Measurements from ENCODE around the gene LINC01488.

LINC01488 gene

DNA sequence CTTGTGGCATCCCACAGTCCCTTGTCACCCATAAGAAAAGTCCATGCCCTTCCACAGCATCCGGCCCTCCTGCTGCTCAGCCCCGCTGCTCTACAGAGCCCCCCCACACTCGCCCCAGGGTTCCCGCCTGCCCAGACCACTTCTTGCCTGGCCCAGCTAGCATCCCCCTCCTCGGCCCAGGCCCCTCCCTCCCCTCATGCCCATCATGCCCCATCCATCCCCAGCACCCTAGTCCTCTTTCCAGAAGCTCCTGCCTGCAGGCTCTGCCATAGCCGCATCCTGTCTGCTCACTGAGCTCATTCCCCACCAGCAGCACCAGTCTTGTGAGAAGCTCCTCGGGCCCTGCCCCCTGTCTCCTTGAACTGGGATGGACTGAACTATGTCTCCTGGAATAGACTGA, 54.4 kb downstream of the LINC01488 start:
- intact Hi-C loops (cut with DNase I): no loop called here
- no peak for DNase-seq

DNA sequence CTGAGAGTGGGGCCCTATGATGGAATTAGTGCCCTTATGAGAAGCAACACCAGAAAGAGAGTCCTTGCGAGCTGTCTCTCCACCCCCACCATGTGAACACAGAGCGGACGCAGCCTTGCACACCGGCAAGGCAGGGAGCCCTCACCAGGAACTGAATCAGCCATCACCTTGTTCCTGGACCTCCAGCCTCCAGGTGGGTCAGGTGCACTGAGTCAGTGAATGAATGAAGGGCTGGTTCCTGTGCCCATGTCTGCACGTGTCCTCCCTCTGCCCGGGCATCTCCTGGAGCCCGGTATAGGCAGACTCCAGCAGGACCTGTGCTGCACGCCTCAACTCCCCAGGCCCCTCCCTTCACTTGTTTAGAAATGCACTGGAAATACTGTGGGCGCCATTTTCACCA, 54.9 kb downstream of the LINC01488 start:
- no peak for DNase-seq

GRCh38 chr11:69537126-69537525, 55.7 kb downstream of the LINC01488 start:
- DNase-seq: peak in 1 of 42 donors; percentile 19
- intact Hi-C loops (cut with DNase I): no loop called here

More for the DNA sequence above, 54.9 kb downstream of the LINC01488 start:
- intact Hi-C loops (cut with DNase I): no loop called here

DNA sequence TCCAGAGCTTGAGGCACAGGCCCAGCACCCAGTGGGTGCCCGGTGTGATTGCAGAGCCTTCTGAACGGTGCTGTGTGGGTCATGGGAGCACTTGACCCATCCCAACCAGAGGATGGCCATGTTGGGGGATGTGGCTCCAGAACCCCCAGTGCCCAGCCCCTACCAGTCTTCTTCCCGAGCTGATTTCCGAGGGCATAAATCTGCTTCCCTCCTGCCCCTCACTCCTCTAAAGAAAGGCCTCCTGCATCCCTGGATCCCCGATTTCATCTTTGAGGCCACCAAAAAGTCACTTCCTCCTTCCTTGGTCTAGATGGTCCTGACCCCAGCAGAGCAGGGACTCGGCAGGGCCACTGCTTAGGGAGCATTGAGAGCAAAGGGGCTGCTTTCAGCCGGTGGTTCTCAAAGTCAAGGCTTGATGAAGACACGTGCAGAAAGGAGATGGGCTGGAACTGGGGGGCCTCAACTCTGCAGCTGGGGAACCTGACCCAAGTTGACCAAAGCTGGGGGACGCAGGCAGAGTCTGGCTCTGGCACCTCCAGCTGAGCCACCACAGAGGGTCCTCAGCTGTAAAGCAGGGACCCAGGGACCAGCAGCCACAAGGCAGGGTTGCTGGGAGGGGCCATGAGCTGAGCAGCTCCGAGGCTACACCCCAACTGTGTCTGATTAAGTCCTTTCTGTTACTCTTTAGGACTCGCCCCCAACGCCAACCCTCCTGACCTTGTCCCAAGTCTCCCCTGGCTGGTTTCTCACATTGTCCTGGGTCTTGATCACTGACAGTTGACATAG, 56.6 kb downstream of the LINC01488 start:
- DNase-seq: peak in 1 of 42 donors; percentile 16

DNA sequence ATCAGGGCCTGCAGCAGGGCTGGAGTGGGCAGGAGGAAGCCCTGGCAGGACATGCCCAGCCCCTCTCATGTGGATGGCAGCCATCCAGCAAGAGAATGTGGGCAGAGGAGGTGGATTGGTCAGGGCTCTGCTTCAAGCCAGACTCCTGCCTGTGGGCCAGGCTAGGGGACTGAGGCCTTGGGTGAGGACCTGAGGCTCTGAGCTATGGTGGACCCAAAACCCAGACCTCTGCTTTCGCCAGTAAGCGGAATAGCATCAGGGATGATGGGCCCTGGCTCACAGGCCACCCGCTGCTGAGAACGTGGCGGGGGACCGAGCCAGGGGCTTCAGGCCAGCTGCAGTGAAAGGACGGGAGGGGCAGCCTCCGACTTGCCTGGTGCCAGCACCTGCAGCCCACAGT, 57.4 kb downstream of the LINC01488 start:
- intact Hi-C loops (cut with DNase I): no loop called here
- DNase-seq: peak in 11 of 42 donors; percentile 12 to 48 (median 27)

More for the DNA sequence above, 56.6 kb downstream of the LINC01488 start:
- intact Hi-C loops (cut with DNase I): no loop called here

- intact Hi-C loops (cut with DNase I): no loop called here
These were observed 58.1 kb downstream of the LINC01488 start for GRCh38 chr11:69539416-69540117.

DNA sequence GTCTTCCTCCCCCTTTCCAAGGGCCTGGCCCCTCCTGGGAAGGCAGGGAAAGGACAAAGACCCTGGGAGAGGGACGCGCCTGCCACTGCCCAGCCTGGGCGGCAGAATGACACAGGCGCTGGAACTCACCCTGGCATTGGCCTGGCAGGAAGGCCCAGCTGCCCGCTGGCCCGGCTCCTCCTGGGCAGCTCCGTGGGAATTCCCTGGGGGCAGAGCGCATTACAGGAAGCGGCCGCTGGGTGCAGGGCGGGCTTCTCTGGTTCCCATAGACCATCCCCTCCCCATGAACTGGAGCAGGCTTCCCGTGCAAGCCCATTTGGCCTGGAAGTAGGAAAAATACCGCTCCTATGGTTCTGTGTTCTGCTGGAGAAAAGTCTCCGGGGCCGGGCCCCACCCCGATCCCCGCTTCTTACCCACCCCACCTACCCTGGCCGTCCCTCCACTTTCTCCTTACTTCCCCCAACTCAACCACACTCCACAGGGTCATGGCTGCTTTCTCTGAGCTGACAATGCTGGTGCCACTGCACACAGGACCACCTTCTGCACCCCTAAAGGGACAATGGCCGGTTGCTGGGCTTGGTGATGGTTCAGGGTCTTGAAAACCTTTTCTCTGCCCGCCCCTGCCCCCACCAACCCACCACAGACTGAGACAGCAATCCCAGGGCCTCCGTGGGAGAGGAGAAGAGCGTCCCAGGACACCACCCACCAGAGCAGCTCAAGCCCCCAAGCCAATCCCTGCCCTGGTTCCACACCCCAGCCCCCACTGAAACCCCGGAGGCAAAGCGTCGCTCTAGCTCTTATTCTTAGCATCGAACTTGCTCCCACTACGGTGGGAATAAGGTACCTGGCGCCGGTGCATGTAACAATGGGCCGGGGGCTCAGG, 58.9 kb downstream of the LINC01488 start:
- intact Hi-C loops (cut with DNase I): no loop called here
- DNase-seq: peak in 29 of 42 donors; percentile 9 to 63 (median 36)

More at GRCh38 chr11:69539416-69540117, 58.1 kb downstream of the LINC01488 start:
- DNase-seq: peak in 40 of 42 donors; percentile 11 to 71 (median 48)

GRCh38 chr11:69541001-69541285, 59.5 kb downstream of the LINC01488 start:
- intact Hi-C loops (cut with DNase I): no loop called here
- DNase-seq: no peak

GRCh38 chr11:69541501-69542313, 60.2 kb downstream of the LINC01488 start:
- intact Hi-C loops (cut with DNase I): no loop called here
- peak in 3 of 42 donors; percentile 7 to 23 (median 22) for DNase-seq

- intact Hi-C loops (cut with DNase I): no loop called here
- DNase-seq: peak in 3 of 42 donors; percentile 12 to 31 (median 20)
These were observed 61.1 kb downstream of the LINC01488 start for GRCh38 chr11:69542314-69543168.

Measured in head of caudate nucleus (tissue), 42 donors.